ENCODE measurements around the gene AMPD3. TPM values are rescaled to one million over a fixed set of nuclear protein-coding genes. Genes with fewer than 3 reads are reported as not detected.

The AMPD3 gene
- total and polyA plus RNA-seq, 4 donors: 3.8 to 29.0 (median 24.2) TPM

GRCh38 chr11:10476342-10476741, 21.3 kb downstream of the AMPD3 start:
- no peak for TF ChIP-seq CTCF (IDR thresholded peaks at IDR 0.05; ENCODE audit: control extremely low read depth, extremely low read depth)
- Histone ChIP-seq H3K4me1 (ENCODE audit: control insufficient read depth in 5 of 5, insufficient read depth in 5 of 5, low read length in 5 of 5) (no peaks in the 10 kb centered on the region), H3K9me3 (ENCODE audit: control insufficient read depth in 4 of 4, insufficient read depth in 3 of 4, low read length in 3 of 4) (no peaks in the 10 kb centered on the region), H3K4me3 (no peak overlapping the region), H3K27ac (ENCODE audit: low read depth in 1 of 2, low read length in 1 of 2) (no peak overlapping the region), H3K27me3 (ENCODE audit: control insufficient read depth in 3 of 3, insufficient read depth in 3 of 3, low read length in 2 of 3) (no peaks in the 10 kb centered on the region), H3K36me3 (ENCODE audit: control insufficient read depth in 4 of 4, insufficient read depth in 4 of 4, low read length in 4 of 4) (peaks cover 0 to 13% (median 0%) of the 10 kb centered on the region in 4 donors), H3K9ac (ENCODE audit: insufficient read depth in 1 of 2, low read length in 2 of 2) (no peak overlapping the region)
- DNase-seq (no peak), ATAC-seq (ENCODE audit: insufficient read depth, low FRiP score) (no peak)
- WGBS, 2 donors: 89 to 95% methylated on average over 1 of the region's 1 CpG

GRCh38 chr11:10476927-10477689, 22.0 kb downstream of the AMPD3 start:
- ATAC-seq (ENCODE audit: insufficient read depth, low FRiP score) (no peak), DNase-seq (no peak)
- Histone ChIP-seq H3K9me3 (ENCODE audit: control insufficient read depth in 4 of 4, insufficient read depth in 3 of 4, low read length in 3 of 4) (no peaks in the 10 kb centered on the region), H3K4me3 (no peak overlapping the region), H3K9ac (ENCODE audit: insufficient read depth in 1 of 2, low read length in 2 of 2) (no peak overlapping the region), H3K27me3 (ENCODE audit: control insufficient read depth in 3 of 3, insufficient read depth in 3 of 3, low read length in 2 of 3) (no peaks in the 10 kb centered on the region), H3K27ac (ENCODE audit: low read depth in 1 of 2, low read length in 1 of 2) (no peak overlapping the region), H3K4me1 (ENCODE audit: control insufficient read depth in 5 of 5, insufficient read depth in 5 of 5, low read length in 5 of 5) (no peaks in the 10 kb centered on the region), H3K36me3 (ENCODE audit: control insufficient read depth in 4 of 4, insufficient read depth in 4 of 4, low read length in 4 of 4) (peaks cover 0 to 16% (median 0%) of the 10 kb centered on the region in 4 donors)
- 62 to 71% methylated on average over 5 of the region's 5 CpGs for WGBS, 2 donors
- no peak for TF ChIP-seq CTCF (IDR thresholded peaks at IDR 0.05; ENCODE audit: control extremely low read depth, extremely low read depth)

GRCh38 chr11:10477690-10478046, 22.6 kb downstream of the AMPD3 start:
- no peak for TF ChIP-seq CTCF (IDR thresholded peaks at IDR 0.05; ENCODE audit: control extremely low read depth, extremely low read depth)
- no peak overlapping the region for H3K27ac ChIP-seq (ENCODE audit: low read depth in 1 of 2, low read length in 1 of 2)
- no peaks in the 10 kb centered on the region for H3K27me3 ChIP-seq (ENCODE audit: control insufficient read depth in 3 of 3, insufficient read depth in 3 of 3, low read length in 2 of 3)
- H3K9me3 ChIP-seq (ENCODE audit: control insufficient read depth in 4 of 4, insufficient read depth in 3 of 4, low read length in 3 of 4): no peaks in the 10 kb centered on the region
- ATAC-seq (ENCODE audit: insufficient read depth, low FRiP score): no peak
- no peak for DNase-seq
- no peak overlapping the region for H3K4me3 ChIP-seq
- H3K36me3 ChIP-seq (ENCODE audit: control insufficient read depth in 4 of 4, insufficient read depth in 4 of 4, low read length in 4 of 4): peaks cover 0 to 17% (median 0%) of the 10 kb centered on the region in 4 donors
- H3K4me1 ChIP-seq (ENCODE audit: control insufficient read depth in 5 of 5, insufficient read depth in 5 of 5, low read length in 5 of 5): no peaks in the 10 kb centered on the region
- no peak overlapping the region for H3K9ac ChIP-seq (ENCODE audit: insufficient read depth in 1 of 2, low read length in 2 of 2)
- 96 to 97% methylated on average over 8 of the region's 8 CpGs for WGBS, 2 donors
